WERI-Rb-1 (cell line): Measurements from ENCODE around the gene NR3C2.

Experiments used
- DNase-seq: peaks from one replicate; pipeline ENCODE4 v3.0.0-alpha.2; 2020
- H3K27ac ChIP-seq: fragments of 250-450 bp; sonication (Bioruptor Pico); 2 replicates; pipeline ENCODE4 v1.5.1; 2020; ENCODE audit warnings: mild to moderate bottlenecking, moderate library complexity
- H3K27me3 ChIP-seq: fragments of 250-450 bp; sonication (Bioruptor Pico); 2 replicates; pipeline ENCODE4 v1.5.1; 2021; ENCODE audit warnings: mild to moderate bottlenecking, low read depth, moderate library complexity; ENCODE audit not compliant: insufficient read depth, severe bottlenecking
- H3K36me3 ChIP-seq: fragments of 250-450 bp; sonication (Bioruptor Pico); 2 replicates; pipeline ENCODE4 v1.5.1; 2020; ENCODE audit warnings: mild to moderate bottlenecking, moderate library complexity
- H3K4me3 ChIP-seq: 2 replicates; pipeline ENCODE4 v1.5.1; 2011; ENCODE audit warnings: low read depth, mild to moderate bottlenecking, control low read depth, low read length
- H3K9me3 ChIP-seq: fragments of 250-450 bp; sonication (Bioruptor Pico); 2 replicates; pipeline ENCODE4 v1.5.1; 2021; ENCODE audit warnings: mild to moderate bottlenecking, moderate library complexity; ENCODE audit not compliant: severe bottlenecking
- TF ChIP-seq, protein P1 (sequence below): IDR thresholded peaks from 2 replicates; pipeline ENCODE4 v1.5.1; 2011; ENCODE audit warnings: low read depth, mild to moderate bottlenecking, control low read depth, inconsistent platforms, low read length

NR3C2 gene

DNA sequence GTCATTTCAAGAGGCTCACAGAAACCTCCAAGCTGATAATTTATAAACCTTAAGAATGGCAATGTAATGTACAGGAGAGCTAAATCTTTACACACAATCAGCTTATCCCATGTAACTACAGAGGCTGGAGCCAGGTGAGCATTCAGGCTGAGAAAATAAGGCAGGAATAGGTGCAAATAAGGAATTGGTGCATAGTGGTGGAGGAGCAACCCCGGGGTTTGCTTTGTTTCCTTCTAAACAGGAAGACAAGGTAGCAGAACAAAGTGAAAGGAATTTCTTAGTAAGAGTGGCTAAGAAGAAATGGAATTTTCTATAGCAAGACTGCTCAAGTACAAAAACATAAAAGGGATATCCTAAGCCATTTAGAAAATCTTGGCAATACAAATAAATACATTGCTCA lies 82.4 kb downstream of the NR3C2 start:
- Histone ChIP-seq H3K27ac (no peak overlapping the region), H3K9me3 (no peaks in the 10 kb centered on the region), H3K36me3 (no peaks in the 10 kb centered on the region), H3K27me3 (no peaks in the 10 kb centered on the region), H3K4me3 (no peak overlapping the region)
- TF ChIP-seq, protein P1, sequence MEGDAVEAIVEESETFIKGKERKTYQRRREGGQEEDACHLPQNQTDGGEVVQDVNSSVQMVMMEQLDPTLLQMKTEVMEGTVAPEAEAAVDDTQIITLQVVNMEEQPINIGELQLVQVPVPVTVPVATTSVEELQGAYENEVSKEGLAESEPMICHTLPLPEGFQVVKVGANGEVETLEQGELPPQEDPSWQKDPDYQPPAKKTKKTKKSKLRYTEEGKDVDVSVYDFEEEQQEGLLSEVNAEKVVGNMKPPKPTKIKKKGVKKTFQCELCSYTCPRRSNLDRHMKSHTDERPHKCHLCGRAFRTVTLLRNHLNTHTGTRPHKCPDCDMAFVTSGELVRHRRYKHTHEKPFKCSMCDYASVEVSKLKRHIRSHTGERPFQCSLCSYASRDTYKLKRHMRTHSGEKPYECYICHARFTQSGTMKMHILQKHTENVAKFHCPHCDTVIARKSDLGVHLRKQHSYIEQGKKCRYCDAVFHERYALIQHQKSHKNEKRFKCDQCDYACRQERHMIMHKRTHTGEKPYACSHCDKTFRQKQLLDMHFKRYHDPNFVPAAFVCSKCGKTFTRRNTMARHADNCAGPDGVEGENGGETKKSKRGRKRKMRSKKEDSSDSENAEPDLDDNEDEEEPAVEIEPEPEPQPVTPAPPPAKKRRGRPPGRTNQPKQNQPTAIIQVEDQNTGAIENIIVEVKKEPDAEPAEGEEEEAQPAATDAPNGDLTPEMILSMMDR, result no peak
- no peak for DNase-seq

DNA sequence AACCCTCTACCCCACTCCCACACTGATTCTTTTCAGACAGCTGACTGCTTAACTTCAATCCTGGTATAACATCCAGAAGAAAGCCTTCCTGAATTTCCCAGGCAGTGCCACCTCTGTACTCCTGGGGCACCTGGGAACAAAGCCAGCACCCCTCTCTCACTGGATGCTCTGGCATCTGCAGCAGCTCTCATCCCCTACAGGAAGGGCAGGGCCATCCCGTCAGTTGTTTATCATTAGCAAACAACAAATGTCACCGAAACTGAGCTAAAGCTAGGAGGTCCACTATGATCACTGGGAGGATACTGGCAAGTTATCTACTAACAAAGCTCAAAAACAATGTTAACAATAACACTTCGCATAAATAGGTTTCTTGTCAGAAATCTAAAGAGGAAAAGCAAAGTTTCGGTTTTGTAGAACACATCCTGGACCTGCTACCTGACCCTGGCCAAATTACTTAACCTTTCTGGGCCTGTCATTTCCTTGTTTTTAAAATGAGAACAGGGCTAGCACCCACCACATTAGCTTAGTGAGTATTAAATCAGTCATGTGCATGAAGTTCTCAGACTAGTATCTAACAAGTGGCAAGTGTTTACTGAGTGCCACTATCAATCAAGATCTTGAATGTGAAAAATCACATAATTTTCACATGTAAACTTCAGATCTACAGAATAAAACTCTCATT lies 86.6 kb downstream of the NR3C2 start:
- Histone ChIP-seq H3K27me3 (no peaks in the 10 kb centered on the region), H3K27ac (no peak overlapping the region), H3K36me3 (no peaks in the 10 kb centered on the region), H3K9me3 (no peaks in the 10 kb centered on the region), H3K4me3 (no peak overlapping the region)
- DNase-seq, result no peak
- TF ChIP-seq, protein P1, result no peak

DNA sequence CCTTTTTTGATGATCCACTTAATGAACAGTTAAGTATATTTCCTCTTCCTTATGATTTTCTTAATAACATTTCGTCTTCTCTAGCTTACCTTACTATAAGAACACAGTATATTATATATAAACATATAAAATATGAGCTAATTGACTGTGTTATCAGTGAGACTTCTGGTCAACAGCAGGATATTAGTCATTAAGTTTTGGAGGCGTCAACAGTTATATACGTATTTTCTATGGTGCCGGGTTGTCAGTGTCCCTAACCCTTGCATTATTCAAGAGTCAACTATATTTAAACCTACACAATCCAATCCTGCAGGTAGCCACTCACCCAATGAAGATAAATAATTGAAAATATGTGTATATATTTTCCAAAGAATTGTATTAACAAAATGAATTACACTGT lies 88.0 kb downstream of the NR3C2 start:
- H3K9me3 ChIP-seq, result no peaks in the 10 kb centered on the region
- no peaks in the 10 kb centered on the region for H3K27me3 ChIP-seq
- H3K36me3 ChIP-seq, result no peaks in the 10 kb centered on the region
- H3K4me3 ChIP-seq, result no peak overlapping the region
- H3K27ac ChIP-seq, result no peak overlapping the region
- no peak for DNase-seq
- TF ChIP-seq, protein P1, result no peak

DNA sequence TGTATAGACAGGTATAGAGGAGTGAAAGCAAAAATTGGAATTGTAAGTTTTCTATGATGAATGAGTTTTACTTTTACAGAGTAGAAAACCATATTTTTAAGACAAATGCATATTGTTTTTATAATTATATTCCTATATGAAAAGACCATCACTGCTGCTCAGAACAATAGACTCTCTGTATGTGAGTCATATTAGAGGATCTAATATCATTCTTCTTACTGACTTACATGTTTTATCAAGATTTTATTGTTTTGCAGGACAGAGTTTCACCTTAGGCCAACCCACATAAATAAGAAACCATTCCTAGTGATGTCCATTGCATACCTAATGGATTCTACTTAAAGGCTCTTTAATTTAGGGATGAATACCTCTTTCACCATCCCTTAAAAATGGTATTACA lies 88.6 kb downstream of the NR3C2 start:
- Histone ChIP-seq H3K27me3 (no peaks in the 10 kb centered on the region), H3K27ac (no peak overlapping the region), H3K9me3 (no peaks in the 10 kb centered on the region), H3K4me3 (no peak overlapping the region), H3K36me3 (no peaks in the 10 kb centered on the region)
- TF ChIP-seq, protein P1, result no peak
- DNase-seq, result no peak

DNA sequence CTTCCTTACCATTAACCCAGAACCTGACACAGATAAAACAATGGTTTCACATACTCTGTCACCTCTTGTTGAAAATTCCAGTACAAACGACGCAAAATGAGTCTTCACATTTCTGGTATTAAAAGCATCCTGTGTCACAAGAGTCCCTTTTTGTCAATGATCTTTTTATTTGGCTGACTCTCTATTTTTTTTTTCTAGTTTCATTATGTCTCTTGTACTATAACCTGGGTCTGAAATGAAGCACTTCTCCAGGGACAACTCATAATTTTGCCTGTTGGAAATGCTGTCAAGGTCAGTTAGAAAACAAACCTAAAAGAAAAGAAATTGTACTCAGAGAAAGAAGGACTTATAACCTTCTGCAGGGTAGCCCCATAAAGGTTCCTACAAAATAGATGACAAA lies 93.1 kb downstream of the NR3C2 start:
- TF ChIP-seq, protein P1, result no peak

DNA sequence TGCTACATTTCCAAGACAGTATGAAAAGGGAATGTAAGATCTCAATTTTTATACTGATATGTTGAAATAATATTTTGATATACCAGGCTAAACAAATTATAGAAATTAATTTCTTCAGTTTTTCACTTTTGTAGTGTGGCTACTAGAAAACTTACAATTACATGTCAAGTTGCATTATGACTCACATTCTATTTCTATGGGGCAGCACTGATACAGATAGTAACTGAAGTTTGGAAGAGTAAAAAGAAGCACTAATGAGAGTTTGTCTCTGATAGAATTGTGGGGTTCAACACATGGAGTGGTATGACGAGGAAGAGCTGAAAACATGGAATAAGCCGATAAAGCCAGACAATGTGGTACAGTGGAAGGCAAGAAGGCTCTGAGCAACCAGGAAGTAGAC lies 95.6 kb downstream of the NR3C2 start:
- Histone ChIP-seq H3K9me3 (no peaks in the 10 kb centered on the region), H3K27ac (no peak overlapping the region), H3K4me3 (no peak overlapping the region), H3K36me3 (no peaks in the 10 kb centered on the region), H3K27me3 (no peaks in the 10 kb centered on the region)
- TF ChIP-seq, protein P1, result no peak
- no peak for DNase-seq

More for the DNA sequence above, 93.1 kb downstream of the NR3C2 start:
- no peaks in the 10 kb centered on the region for H3K36me3 ChIP-seq
- H3K27me3 ChIP-seq, result no peaks in the 10 kb centered on the region
- no peak overlapping the region for H3K4me3 ChIP-seq
- DNase-seq, result no peak
- H3K9me3 ChIP-seq, result no peaks in the 10 kb centered on the region
- no peak overlapping the region for H3K27ac ChIP-seq
